HEK293 (cell line): ENCODE measurements around the gene TAS1R3.

ENCODE experiments used
- CTCF ChIA-PET: fragments of 350-600 bp; formaldehyde crosslinking; extraction: SDS; loops from one replicate; lab custom pipeline; 2021; ENCODE audit warnings: antibody characterized with exemption; lab: Yijun Ruan, JAX
- POLR2A ChIA-PET: fragments of 300-600 bp; formaldehyde crosslinking; extraction: SDS; loops from one replicate; lab custom pipeline; 2020; ENCODE audit warnings: antibody characterized with exemption, inconsistent platforms; lab: Yijun Ruan, JAX
- H3K27ac ChIP-seq: fragments of 200-500 bp; sonication (Bioruptor generic); 2 replicates; pipeline ENCODE4 v1.5.1; 2014; ENCODE audit warnings: low read depth, low read length, control low read depth, inconsistent platforms; ENCODE audit errors: extremely low read depth
- H3K36me3 ChIP-seq, 2 experiments: fragments of 200-500 bp in 1 of 2; sonication (Bioruptor generic) in 1 of 2; 1 replicate in 1 of 2; 2 replicates in 1 of 2; pipeline ENCODE4 v1.5.1; 2014 to 2017; ENCODE audit warnings: inconsistent platforms in 2 of 2, low read length in 2 of 2; ENCODE audit not compliant: control insufficient read depth in 2 of 2, insufficient read depth in 1 of 2
- H3K4me1 ChIP-seq: fragments of 200-500 bp; sonication (Bioruptor generic); 2 replicates; pipeline ENCODE4 v1.5.1; 2014; ENCODE audit warnings: mild to moderate bottlenecking, low read length, inconsistent platforms; ENCODE audit not compliant: control insufficient read depth, insufficient read depth
- H3K4me3 ChIP-seq: 2 replicates; pipeline ENCODE4 v1.5.1; 2011; ENCODE audit warnings: low read depth, mild to moderate bottlenecking, control low read depth, low read length, moderate library complexity
- H3K9me3 ChIP-seq: fragments of 200-500 bp; sonication (Bioruptor generic); 2 replicates; pipeline ENCODE4 v1.5.1; 2014; ENCODE audit warnings: low read depth, low read length, inconsistent platforms; ENCODE audit not compliant: control insufficient read depth, insufficient read depth
- BCL11A ChIP-seq: fragments of 450-650 bp; formaldehyde crosslinking; IDR thresholded peaks from 2 replicates; pipeline ENCODE4 v1.5.1; 2016; ENCODE audit warnings: low read depth, missing biosample characterization, missing genetic modification characterization
- BCL11B ChIP-seq: fragments of 450-650 bp; formaldehyde crosslinking; IDR thresholded peaks from 2 replicates; pipeline ENCODE4 v1.5.1; 2016; ENCODE audit warnings: low read depth, missing biosample characterization, missing genetic modification characterization
- GLIS2 ChIP-seq: fragments of 450-650 bp; formaldehyde crosslinking; IDR thresholded peaks from 2 replicates; pipeline ENCODE4 v1.5.1; 2016; ENCODE audit warnings: missing biosample characterization, missing genetic modification characterization
- KLF8 ChIP-seq: fragments of 450-650 bp; formaldehyde crosslinking; IDR thresholded peaks from 2 replicates; pipeline ENCODE4 v1.5.1; 2016; ENCODE audit warnings: missing biosample characterization, missing genetic modification characterization
- REPIN1 ChIP-seq: fragments of 450-650 bp; formaldehyde crosslinking; IDR thresholded peaks from 2 replicates; pipeline ENCODE4 v1.5.1; 2017; ENCODE audit warnings: missing biosample characterization, missing genetic modification characterization, low read depth
- SALL2 ChIP-seq: fragments of 450-650 bp; formaldehyde crosslinking; IDR thresholded peaks from 2 replicates; pipeline ENCODE4 v1.5.0; 2017; ENCODE audit warnings: missing biosample characterization, mild to moderate bottlenecking, missing genetic modification characterization, borderline replicate concordance
- ZBTB1 ChIP-seq: fragments of 450-650 bp; formaldehyde crosslinking; IDR thresholded peaks from 2 replicates; pipeline ENCODE4 v1.5.1; 2016; ENCODE audit warnings: missing biosample characterization, missing genetic modification characterization
- ZEB2 ChIP-seq: fragments of 450-650 bp; formaldehyde crosslinking; IDR thresholded peaks from 2 replicates; pipeline ENCODE4 v1.5.1; 2016; ENCODE audit warnings: missing biosample characterization, missing genetic modification characterization
- ZFP69B ChIP-seq: fragments of 450-650 bp; formaldehyde crosslinking; IDR thresholded peaks from 2 replicates; pipeline ENCODE4 v1.5.1; 2016; ENCODE audit warnings: missing biosample characterization, missing genetic modification characterization
- ZNF311 ChIP-seq: fragments of 450-650 bp; formaldehyde crosslinking; IDR thresholded peaks from 2 replicates; pipeline ENCODE4 v1.5.1; 2017; ENCODE audit warnings: missing biosample characterization, missing genetic modification characterization, borderline replicate concordance
- ZNF37A ChIP-seq: fragments of 450-650 bp; IDR thresholded peaks from 2 replicates; pipeline ENCODE4 v1.5.1; 2018; ENCODE audit warnings: missing biosample characterization, missing genetic modification characterization
- ZNF600 ChIP-seq: fragments of 450-650 bp; formaldehyde crosslinking; IDR thresholded peaks from 2 replicates; pipeline ENCODE4 v1.5.1; 2016; ENCODE audit warnings: missing biosample characterization, missing genetic modification characterization
- ZNF830 ChIP-seq: fragments of 450-650 bp; IDR thresholded peaks from 2 replicates; pipeline ENCODE4 v1.5.0; 2018; ENCODE audit warnings: missing biosample characterization, missing genetic modification characterization, low read depth, mild to moderate bottlenecking, moderate library complexity
- TF ChIP-seq, protein P1 (sequence below): fragments of 450-650 bp; formaldehyde crosslinking; IDR thresholded peaks from 2 replicates; pipeline ENCODE4 v1.5.1; 2016; ENCODE audit warnings: missing biosample characterization, missing genetic modification characterization
- TF ChIP-seq, protein P2 (sequence below): fragments of 450-650 bp; formaldehyde crosslinking; IDR thresholded peaks from 2 replicates; pipeline ENCODE4 v1.5.1; 2017; ENCODE audit warnings: missing biosample characterization, mild to moderate bottlenecking, missing genetic modification characterization, moderate library complexity
- TF ChIP-seq, protein P3 (sequence below): fragments of 450-650 bp; formaldehyde crosslinking; IDR thresholded peaks from 2 replicates; pipeline ENCODE4 v1.5.0; 2017; ENCODE audit warnings: missing biosample characterization, missing genetic modification characterization, borderline replicate concordance
- TF ChIP-seq, protein P4 (sequence below): fragments of 450-650 bp; formaldehyde crosslinking; IDR thresholded peaks from 2 replicates; pipeline ENCODE4 v1.5.1; 2016; ENCODE audit warnings: missing biosample characterization, missing genetic modification characterization

TAS1R3 gene

DNA sequence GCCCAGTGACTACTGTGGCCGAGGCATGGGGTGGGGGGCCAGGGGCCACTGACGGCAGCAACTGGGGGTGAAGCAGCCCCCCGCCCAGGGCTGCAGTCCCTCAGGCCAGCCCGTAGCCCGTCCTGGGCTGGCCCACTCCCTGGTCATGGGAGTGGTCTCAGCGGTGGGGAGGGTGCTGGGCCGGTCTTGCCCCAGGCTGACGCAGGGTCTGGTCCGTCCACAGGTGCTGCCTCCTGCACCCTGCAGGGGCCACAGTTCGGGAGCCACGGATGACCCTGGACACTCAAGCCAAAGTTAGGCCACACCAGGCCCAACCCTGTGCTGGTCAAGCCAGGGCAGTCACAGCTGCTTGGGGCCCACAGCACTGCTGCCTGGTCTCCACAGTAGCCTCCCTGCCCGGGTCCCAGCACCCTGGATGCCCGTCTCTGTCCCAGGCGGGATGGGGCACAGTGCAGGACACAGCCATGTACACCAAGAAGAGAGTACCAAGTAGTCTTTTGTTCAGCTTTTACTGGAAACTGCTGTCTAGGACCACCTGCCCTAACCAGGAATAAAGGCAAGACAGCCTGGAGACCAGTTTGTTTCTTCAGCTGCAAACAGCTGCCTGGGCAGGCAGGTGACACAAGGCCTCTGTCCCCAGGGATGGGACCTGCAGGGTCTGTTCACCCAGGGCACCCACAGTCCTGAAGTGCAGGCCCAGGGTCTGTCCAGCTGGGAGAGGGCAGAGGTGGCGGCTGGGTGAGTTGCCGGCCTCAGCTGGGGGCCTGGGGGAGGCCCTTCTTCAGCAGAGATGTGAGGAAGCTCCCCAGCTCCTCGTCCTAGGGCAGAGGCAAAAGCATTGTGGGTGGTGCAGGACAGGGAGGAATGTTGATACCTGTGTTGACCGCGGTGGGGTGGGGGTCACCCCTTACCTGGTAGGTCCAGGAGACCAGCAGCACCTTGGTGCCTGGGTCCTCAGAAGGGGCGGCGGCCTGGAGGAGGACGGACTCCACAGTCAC lies 19.7 kb upstream of the TAS1R3 start (continued):
- peak; percentile 52 for TF ChIP-seq GLIS2 (tag by site-specific recombination)

DNA sequence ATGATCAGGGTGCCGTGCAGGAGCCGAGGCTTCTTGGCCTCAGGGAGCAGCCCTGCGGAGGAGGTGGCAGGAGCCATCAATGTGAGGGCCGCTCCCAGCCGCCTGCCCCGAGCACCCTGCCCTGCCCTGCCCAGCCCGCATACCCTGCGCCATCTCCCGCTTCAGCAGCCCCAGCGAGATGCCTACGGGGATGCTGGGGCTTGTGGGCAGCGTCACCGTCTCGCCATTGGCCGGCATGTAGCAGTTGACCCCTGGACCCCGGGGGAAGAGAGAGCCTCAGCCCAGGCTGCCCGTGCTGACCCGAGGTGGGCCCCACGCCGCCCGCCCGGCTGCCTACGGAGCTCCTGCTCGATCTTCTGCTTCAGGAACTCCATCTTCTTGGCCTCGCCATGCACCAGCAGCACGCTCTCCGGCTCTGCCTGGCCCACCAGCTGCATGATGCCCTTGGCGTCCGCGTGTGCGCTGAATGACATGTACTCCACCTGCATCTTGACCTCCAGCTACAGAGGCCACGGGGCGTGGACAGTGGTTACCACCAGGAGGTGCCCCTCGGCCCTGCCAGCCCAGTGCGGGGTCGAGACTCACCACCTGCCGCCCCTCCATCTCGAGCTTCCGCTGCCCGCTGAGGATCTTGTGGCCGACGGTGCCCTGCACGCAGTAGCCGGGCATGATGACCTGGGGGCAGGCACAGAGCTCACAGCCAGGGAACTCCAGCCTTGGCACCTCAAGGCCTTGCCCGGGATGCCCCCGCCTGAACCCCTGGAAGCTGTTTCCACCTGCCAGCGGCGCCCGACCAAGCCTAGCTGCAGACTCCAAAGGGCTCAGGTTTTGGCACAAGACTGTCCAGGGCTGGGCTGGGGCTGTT lies 18.4 kb upstream of the TAS1R3 start:
- H3K4me3 ChIP-seq = no peak overlapping the region
- no peak overlapping the region for H3K27ac ChIP-seq
- H3K4me1 ChIP-seq = peaks cover 3% of the 10 kb centered on the region; the same call in 1 of the 2 replicates
- H3K36me3 ChIP-seq = peaks cover 16 to 79% of the 10 kb centered on the region in 2 experiments
- POLR2A ChIA-PET = interaction anchor here (2.7 kb wide), 1 partner anchor 23 kb away, joined by 7 read pairs; no protein-coding TSS in a partner anchor
- no peaks in the 10 kb centered on the region for H3K9me3 ChIP-seq
- CTCF ChIA-PET = interaction anchor here (0.6 kb wide), 1 partner anchor 190 kb away, joined by 4 read pairs; no protein-coding TSS in a partner anchor
- TF ChIP-seq BCL11B (peak; percentile 61; the same call in 1 of the 2 replicates), BCL11A (tag by site-specific recombination) (peak; percentile 11), ZNF311 (no peak), ZNF600 (peak; percentile 43), ZNF37A (tag by site-specific recombination) (no peak), ZEB2 (no peak), ZFP69B (peak; percentile 77), KLF8 (tag by site-specific recombination) (peak; percentile 24; the same call in 1 of the 2 replicates)
- TF ChIP-seq, protein P1, sequence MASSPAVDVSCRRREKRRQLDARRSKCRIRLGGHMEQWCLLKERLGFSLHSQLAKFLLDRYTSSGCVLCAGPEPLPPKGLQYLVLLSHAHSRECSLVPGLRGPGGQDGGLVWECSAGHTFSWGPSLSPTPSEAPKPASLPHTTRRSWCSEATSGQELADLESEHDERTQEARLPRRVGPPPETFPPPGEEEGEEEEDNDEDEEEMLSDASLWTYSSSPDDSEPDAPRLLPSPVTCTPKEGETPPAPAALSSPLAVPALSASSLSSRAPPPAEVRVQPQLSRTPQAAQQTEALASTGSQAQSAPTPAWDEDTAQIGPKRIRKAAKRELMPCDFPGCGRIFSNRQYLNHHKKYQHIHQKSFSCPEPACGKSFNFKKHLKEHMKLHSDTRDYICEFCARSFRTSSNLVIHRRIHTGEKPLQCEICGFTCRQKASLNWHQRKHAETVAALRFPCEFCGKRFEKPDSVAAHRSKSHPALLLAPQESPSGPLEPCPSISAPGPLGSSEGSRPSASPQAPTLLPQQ (tag by site-specific recombination) = peak; percentile 81

DNA sequence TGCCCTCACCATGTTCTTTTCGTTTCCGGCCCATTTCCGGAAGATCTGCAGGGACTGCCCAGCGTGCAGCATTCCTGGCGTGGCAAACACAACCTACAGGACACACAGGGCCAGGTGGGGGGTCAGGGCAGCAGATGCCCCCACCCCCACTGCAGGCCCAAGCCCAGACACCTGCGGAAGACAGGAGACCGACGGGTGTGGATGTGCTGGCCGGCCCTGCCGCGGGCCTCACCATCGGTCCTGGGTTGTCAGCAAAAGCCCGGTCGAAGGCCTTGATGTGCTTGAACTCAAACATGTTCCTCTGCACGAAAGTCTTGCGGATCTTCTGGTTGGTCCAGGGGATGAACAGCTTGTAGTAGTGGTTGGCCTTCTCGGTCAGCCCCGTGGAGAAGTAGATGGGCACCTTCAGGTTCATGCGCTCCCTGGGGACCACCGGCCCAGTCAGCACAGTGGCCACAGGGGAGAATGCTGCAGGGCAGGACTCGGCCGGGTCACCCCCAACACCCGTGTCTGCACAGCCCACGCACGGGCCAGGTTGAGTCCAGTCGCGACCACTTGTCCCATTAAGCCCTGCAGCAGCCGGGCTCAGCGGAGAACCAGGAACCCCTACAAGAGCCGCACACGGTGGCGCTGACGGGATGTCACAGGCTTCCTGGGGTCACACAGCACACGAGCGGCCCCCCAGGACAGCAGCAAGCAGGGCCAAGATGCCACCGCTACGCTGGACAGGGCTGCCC lies 17.4 kb upstream of the TAS1R3 start:
- no peaks in the 10 kb centered on the region for H3K9me3 ChIP-seq
- peaks cover 10% of the 10 kb centered on the region for H3K4me1 ChIP-seq
- POLR2A ChIA-PET = interaction anchor here (2.7 kb wide), 1 partner anchor 22 kb away, joined by 7 read pairs; no protein-coding TSS in a partner anchor
- H3K36me3 ChIP-seq = peaks cover 20 to 80% of the 10 kb centered on the region in 2 experiments
- CTCF ChIA-PET = interaction anchor here (0.6 kb wide), 1 partner anchor 191 kb away, joined by 4 read pairs; no protein-coding TSS in a partner anchor
- H3K4me3 ChIP-seq = no peak overlapping the region
- H3K27ac ChIP-seq = no peak overlapping the region
- TF ChIP-seq SALL2 (tag by site-specific recombination) = no peak
- TF ChIP-seq, protein P2, sequence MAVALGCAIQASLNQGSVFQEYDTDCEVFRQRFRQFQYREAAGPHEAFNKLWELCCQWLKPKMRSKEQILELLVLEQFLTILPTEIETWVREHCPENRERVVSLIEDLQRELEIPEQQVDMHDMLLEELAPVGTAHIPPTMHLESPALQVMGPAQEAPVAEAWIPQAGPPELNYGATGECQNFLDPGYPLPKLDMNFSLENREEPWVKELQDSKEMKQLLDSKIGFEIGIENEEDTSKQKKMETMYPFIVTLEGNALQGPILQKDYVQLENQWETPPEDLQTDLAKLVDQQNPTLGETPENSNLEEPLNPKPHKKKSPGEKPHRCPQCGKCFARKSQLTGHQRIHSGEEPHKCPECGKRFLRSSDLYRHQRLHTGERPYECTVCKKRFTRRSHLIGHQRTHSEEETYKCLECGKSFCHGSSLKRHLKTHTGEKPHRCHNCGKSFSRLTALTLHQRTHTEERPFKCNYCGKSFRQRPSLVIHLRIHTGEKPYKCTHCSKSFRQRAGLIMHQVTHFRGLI (tag by site-specific recombination) = peak; percentile 87

DNA sequence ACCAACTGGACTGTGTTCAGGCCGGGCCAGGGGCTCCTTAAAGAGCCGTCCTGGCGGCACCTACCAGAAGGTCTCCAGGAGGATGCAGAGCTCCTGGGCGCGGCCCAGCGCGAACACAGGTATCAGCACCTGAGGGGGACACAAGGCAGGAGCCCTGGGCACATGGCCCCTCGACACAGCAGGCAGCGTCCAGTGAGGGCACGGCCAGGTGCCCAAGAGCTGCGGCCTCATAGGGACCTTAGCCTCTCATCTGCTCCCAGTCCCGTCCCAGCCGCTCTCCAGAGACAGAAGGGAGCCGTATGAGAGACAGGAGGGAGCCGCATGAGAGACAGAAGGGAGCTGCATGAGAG lies 16.9 kb upstream of the TAS1R3 start:
- no peak for TF ChIP-seq REPIN1 (tag by site-specific recombination)
- TF ChIP-seq, protein P3, sequence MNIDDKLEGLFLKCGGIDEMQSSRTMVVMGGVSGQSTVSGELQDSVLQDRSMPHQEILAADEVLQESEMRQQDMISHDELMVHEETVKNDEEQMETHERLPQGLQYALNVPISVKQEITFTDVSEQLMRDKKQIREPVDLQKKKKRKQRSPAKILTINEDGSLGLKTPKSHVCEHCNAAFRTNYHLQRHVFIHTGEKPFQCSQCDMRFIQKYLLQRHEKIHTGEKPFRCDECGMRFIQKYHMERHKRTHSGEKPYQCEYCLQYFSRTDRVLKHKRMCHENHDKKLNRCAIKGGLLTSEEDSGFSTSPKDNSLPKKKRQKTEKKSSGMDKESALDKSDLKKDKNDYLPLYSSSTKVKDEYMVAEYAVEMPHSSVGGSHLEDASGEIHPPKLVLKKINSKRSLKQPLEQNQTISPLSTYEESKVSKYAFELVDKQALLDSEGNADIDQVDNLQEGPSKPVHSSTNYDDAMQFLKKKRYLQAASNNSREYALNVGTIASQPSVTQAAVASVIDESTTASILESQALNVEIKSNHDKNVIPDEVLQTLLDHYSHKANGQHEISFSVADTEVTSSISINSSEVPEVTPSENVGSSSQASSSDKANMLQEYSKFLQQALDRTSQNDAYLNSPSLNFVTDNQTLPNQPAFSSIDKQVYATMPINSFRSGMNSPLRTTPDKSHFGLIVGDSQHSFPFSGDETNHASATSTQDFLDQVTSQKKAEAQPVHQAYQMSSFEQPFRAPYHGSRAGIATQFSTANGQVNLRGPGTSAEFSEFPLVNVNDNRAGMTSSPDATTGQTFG (tag by site-specific recombination) = no peak
- TF ChIP-seq ZBTB1 (tag by site-specific recombination) = no peak
- TF ChIP-seq ZNF830 (tag by site-specific recombination) = no peak
- TF ChIP-seq, protein P4, sequence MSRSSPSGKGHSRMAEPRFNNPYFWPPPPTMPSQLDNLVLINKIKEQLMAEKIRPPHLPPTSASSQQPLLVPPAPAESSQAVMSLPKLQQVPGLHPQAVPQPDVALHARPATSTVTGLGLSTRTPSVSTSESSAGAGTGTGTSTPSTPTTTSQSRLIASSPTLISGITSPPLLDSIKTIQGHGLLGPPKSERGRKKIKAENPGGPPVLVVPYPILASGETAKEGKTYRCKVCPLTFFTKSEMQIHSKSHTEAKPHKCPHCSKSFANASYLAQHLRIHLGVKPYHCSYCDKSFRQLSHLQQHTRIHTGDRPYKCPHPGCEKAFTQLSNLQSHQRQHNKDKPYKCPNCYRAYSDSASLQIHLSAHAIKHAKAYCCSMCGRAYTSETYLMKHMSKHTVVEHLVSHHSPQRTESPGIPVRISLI (tag by site-specific recombination) = no peak
- POLR2A ChIA-PET = no interaction called here
- CTCF ChIA-PET = no interaction called here
- Histone ChIP-seq H3K36me3 (peaks cover 20 to 83% of the 10 kb centered on the region in 2 experiments), H3K4me3 (no peak overlapping the region), H3K27ac (no peak overlapping the region), H3K9me3 (no peaks in the 10 kb centered on the region), H3K4me1 (peaks cover 16% of the 10 kb centered on the region)
